GM10847 (cell line): ENCODE results near the gene NFIA.

Experiments used
- POLR2A ChIP-seq: IDR thresholded peaks from 2 replicates; pipeline ENCODE4 v1.6.1; 2011; ENCODE audit not compliant: insufficient read length; ENCODE audit errors: extremely low read depth

NFIA gene

GRCh38 chr1:61087571-61087970 lies 5.2 kb downstream of the NFIA start:
- no peak for TF ChIP-seq POLR2A

GRCh38 chr1:61088163-61088974 lies 6.0 kb downstream of the NFIA start:
- TF ChIP-seq POLR2A: no peak

- no peak for TF ChIP-seq POLR2A
These were observed 7.0 kb downstream of the NFIA start for GRCh38 chr1:61089338-61089737.

- no peak for TF ChIP-seq POLR2A
These were observed 7.4 kb downstream of the NFIA start for GRCh38 chr1:61089741-61090140.

GRCh38 chr1:61090546-61091202 lies 8.3 kb downstream of the NFIA start:
- TF ChIP-seq POLR2A: no peak

- TF ChIP-seq POLR2A: no peak
These were observed 9.1 kb downstream of the NFIA start for GRCh38 chr1:61091455-61091854.

GRCh38 chr1:61092642-61093041 lies 10.3 kb downstream of the NFIA start:
- TF ChIP-seq POLR2A: no peak

- TF ChIP-seq POLR2A: no peak
These were observed 11.3 kb downstream of the NFIA start for GRCh38 chr1:61093525-61094137.

- TF ChIP-seq POLR2A: no peak
These were observed 12.5 kb downstream of the NFIA start for GRCh38 chr1:61094677-61095469.

- no peak for TF ChIP-seq POLR2A
These were observed 13.1 kb downstream of the NFIA start for GRCh38 chr1:61095470-61095812.

GRCh38 chr1:61097317-61097716 lies 15.0 kb downstream of the NFIA start:
- TF ChIP-seq POLR2A: no peak

GRCh38 chr1:61097722-61098121 lies 15.4 kb downstream of the NFIA start:
- no peak for TF ChIP-seq POLR2A

- TF ChIP-seq POLR2A: no peak
These were observed 16.0 kb downstream of the NFIA start for GRCh38 chr1:61098333-61098732.

GRCh38 chr1:61098906-61099437 lies 16.6 kb downstream of the NFIA start:
- TF ChIP-seq POLR2A: no peak

- TF ChIP-seq POLR2A: no peak
These were observed 18.2 kb downstream of the NFIA start for GRCh38 chr1:61100578-61100977.
